Measurements from ENCODE around the gene BBS9.

BBS9 gene

DNA sequence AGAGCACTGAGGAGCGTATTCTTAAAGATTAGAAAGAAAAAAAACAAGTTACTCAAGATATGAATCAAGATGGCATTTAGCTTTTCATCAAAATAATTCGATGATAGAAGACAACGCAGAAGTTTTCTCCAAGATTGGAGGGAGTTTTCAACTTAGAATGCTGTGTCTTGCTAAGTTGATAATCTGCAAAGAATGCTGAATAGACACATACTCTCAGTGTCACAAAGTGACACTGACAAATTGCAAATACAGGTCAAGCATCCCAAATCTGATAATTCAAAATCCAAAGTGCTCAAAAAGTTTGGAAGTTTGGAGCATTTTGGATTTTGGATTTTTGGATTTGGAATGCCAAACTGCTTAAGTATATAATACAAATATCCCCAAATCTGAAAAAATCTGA, 243.8 kb downstream of the BBS9 start:
- no peak for DNase-seq (ENCODE audit: low read depth)

DNA sequence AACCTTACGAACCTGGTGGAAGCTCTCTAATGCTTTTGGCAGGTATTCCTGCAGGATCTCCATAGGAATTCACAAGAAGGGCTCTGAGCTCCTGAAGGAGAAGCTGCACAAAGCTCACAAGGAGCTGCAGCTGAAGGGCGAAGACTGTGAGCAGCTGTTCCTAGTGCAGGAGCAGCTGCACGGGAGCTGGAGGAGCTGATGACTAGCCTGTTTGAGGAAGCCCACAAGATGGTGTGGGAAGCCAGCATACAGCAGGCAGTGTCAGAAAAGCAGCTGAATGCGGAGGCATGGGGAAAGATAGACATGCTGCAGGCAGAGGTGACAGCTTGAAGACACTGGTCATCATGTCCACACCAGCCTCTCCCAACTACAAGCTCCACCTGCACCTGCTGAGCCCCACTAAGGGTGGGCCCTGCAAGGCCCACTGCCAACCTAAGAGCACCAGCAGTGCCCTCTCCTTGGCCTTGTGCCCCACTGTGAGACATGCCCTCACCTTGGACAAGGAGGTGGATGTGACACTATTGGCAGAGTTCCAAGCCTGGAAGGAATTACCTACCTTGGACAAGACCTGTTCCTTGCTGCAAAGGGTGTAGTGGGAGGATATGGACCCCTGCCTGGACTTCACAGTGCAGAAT, 250.6 kb downstream of the BBS9 start:
- no peak for DNase-seq (ENCODE audit: low read depth)

DNA sequence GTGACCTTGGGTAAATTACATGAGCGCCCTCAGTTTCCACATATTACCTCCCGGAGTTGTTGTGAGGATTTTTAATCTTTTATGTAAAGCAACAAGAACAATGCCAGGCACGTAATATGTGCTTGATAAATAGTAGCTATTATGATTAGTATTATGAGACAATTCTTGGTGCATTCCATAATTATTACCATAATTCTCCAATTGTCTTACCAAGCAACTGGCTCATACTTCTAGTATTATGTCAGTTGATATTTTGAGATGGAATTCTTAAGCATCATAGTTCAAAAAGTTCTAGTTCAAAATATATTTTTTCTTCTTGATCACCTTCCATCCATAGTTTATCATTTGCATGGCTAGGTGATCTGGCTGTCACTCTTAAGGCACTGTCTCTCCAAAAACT, 259.0 kb downstream of the BBS9 start:
- DNase-seq (ENCODE audit: low read depth) = no peak

DNA sequence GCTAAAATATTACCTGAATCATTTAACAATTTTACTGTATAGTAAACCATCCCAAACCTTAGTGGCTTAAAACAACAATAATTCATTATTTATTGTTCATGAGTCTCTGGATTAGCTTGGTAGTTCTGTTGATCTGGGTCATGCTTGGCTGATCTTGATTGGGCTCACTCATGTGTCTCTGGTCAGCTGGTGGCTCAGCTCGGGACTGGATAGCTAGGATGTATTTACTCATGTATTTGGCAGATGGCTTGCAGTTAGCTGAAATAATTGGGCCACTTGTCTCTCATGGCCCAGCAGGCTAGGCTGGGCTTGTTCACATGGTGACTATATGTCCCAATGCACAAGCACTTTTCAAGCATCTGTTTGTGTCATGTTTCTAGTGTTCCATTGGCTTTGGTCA, 262.8 kb downstream of the BBS9 start:
- DNase-seq (ENCODE audit: low read depth) = no peak

DNA sequence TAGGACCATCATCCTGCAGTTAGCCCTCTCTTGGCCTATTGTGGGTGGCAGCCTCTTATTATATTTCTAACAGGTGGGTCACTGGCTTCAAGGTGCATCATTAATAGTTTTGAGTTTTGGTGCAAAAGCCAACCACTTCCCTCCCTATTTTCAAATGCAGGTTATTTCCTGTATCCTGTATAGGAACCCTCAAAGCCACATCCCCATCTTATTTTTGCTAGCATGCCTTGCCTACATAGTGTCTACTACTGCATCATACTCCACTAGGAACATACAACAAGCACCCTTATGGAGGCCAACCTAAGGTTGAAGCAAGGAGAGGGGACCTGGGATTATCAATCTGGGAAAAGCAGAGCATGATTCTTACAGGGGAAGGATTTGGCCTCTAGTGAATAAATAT, 264.4 kb downstream of the BBS9 start:
- DNase-seq (ENCODE audit: low read depth) = no peak

DNA sequence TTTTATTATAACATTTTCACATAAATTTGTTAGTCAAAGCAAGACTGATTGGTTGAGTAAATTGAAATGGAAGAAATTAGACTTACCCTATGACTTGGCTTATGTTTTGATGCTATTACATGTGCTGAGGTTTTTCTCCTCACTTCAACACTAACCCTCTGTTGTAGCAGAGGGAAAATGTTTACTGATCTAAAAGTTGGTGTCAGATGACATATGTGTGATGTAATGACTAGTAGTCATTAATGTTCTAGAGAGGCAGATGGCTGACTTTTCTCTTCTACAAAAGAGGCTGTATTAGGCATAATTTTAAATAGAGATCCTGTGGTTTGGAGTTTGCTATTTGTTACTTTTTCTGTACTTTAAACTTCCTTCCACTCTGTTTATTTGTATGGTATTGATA, 266.0 kb downstream of the BBS9 start:
- DNase-seq (ENCODE audit: low read depth) = no peak

DNA sequence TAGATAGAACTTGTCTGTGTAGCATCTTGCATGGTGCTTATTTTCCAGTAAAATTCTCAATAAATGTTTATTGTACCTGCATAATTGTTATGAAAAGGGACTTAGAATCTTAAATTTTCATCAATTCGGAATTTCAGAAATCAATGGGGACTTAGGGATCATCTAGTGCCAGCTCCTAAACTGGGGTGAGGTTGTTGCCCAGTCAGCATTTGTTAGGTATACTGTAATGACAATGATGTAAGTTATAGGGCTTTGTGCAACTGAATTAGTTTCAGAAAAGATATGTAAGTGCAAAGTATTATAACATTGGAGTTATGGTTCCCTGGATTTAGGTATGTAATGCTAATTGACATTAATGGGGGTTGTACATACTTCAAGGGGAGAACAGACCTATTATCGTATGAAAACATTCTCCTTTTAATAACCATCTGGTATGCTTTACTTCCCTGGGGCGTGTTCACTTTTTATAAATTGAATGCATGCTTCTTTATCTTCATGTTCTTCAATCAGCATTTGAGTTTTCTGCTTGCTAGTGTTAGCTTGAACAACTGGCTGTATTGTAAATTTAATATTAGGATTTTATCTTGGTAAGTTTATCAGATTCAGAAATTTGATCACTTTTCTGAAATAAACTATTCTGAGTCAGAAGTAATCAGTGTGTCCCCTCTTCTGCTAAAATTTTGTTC, 270.3 kb downstream of the BBS9 start:
- DNase-seq (ENCODE audit: low read depth) = no peak

DNA sequence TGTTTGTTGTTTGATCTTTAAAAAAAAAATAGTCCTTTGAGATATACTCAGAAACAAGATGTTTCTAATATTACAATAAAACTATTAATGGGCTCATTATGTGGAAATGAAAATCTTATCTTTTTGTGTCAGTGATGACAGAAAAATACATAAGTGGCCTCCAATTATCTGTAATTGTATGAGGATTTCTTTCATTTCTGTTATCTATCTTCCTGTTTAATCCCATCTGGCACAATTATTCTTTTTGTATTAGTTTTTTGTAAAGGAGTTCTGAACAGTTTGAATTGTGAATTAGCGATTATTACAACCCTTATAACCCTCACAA, 270.8 kb downstream of the BBS9 start:
- no peak for DNase-seq (ENCODE audit: low read depth)

DNA sequence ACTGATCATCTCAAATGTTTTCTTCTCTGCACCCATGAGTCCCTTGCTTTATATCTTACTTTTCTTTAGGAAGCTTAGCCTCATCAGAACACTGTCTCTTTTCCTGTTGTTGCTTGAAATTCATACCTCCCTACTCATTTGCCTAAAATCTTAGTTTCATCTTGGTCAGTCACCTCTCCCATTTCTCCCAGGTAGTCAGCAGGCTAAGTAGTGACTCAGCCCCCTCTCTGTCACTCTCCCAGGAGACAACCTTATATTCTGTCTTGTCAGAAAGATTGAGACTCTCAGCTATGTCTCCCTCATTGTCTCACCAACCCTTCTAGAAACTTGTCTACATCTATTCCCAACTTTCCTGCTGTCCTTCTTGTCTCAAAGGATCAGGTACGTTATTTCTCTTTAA, 280.9 kb downstream of the BBS9 start:
- no peak for DNase-seq (ENCODE audit: low read depth)

DNA sequence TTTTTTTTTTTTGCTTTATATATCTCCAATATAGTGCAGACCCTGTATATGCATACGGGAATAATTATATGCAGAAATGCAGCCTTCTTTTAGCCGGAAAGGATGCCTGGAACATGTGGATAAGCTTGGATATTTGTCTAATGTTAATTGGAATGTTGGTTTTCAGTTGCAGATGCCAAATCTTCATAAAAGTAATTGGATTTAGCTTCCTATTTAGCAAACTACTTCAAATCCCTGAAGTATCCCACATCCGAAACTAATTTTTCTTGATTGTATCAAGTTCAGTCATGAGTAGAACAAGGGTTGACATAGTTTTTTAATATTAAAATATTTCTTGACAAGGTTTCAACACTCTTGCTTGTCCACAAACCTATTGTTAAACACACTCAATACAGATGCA, 281.7 kb downstream of the BBS9 start:
- no peak for DNase-seq (ENCODE audit: low read depth)

DNA sequence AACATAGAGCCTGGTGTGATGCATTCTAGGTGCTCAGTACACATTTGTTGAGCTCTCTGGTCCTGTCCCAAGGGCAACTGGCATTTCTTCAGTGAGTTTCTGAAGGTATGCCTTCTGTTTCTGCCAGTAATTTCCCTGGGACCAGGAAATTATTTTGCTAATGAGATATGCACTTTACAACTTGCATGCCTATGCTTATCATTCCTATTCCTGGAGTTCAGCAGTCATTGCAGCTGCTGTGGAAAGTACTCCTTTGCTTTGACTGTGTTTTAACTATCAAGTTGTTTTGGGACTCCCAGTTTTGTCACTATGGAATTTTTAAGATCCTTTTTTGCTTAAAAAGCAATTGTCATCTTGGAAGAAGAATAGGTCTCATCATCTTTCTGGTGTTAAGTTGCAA, 283.0 kb downstream of the BBS9 start:
- DNase-seq (ENCODE audit: low read depth) = no peak

DNA sequence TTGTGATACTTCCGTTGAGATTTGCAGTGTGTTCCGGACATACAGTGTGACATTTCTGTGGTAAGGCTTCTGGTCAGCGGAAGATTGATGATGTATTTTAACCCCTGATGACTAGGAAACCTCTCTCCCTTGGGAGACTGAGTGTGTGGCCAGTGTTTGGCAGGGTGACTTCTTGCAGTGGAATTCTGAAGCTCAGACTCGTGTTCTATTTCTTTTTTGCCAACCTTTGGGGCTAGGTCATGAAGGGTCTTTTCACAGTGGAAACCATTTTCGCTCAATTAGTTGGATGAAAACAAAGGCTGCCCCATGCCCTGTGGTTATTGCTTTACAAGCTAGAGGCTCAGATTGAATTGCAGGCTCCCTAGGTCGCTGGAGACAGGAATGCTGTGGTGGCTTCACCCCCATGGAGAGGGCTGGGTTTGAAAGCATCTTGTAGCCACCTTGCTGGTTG, 288.9 kb downstream of the BBS9 start:
- DNase-seq (ENCODE audit: low read depth) = no peak

DNA sequence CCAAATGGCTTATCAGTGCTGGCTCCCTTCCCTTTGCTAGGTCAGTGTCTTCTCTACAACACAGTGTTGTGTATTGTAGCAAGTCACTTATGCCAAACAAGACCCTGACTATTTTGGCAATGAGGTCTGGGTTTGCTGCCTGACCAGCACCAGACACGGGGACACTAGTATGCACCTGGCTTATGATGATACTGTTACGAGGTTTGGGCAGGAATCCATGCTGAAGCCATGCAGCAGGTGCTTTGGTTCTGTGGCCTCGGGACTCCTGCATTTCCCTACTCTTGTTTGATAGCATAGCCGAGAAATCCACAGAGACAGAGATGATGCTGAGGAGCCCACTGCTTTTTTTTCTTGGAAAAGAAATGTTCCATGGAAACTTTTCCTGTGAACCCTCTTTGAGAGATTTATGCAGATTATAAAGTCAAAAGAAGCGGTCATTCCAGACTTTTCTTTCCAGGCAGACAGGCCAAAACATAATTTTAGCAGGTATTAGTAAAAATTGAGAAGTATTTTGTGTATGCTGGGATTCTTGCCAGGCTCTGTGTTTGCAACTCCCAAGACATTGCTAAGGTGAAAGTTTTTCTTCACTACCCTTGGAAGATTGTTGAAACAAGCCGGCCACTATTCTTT, 291.1 kb downstream of the BBS9 start:
- no peak for DNase-seq (ENCODE audit: low read depth)

DNA sequence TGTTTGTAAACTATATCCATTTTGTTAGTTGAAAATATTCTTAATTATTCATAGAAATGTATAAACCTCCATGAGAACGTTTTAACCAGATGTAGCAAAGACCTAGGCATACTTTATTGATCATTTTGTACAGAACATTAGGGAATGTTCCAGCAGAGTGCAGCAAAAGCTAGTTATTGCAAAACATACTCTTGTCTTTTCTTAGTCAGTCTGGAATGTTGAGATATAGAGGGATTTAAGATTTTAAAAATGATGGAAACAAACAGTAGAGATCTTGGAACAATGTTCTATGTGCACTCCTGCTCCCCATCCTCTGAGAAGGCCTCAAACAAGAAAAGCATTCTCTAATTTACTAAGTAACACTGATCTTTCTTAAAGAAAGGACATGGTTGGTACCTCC, 292.1 kb downstream of the BBS9 start:
- DNase-seq (ENCODE audit: low read depth) = no peak

DNA sequence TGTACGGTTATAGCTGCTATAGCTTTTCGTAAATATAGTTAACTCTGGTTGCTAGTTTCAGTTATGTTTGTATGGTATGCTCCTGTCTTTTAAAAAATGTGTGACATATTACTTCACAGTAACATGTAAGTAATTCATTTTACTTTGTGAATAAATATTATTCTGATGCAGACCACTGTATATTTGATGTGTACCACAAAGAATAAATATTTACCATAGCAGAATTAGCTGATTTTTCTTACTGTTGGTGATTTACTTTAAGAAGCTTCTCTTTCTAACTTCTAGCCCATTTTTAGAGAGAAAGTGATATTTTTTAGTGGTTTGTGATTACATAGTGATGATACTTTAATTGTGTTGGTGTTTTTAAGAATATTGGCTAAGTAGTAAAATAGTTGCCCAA, 292.8 kb downstream of the BBS9 start:
- DNase-seq (ENCODE audit: low read depth) = no peak

DNA sequence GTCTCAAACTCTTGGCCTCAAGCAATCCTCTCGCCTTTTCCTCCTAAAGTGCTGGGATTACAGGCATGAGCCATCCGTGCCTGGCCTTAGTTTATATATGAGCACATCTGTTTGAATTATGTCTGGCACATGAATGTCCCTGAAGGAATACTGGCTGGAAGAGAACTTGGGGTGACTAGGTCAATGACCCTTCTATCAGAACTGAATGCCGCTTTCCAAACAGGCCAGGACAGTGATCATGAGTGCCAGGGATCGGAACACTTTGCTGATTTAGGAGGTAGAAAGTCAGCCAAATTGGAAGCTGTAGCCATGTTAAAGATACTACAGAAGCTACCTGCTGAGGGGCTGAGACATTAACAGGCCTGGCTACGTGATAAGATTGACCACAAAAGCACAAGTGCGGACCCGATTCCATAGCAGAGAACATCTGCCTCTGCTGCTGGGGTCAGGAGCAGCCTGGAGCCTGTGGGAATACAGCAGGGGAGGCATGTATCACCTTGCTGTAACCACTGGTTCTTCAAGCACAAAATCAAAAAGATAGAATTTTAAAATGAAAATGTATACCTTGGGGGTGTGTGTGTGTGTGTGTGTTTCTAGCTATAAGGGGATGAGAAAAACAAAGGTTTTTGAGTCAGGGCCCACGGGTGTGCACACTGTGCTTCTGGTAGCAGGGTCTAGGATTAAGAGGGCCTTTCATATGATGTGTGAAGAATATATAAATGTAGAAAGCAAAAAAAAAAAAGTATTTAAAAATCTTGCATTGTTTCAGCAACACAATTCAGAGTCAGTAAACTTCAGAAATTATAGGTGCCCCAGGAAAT, 293.7 kb downstream of the BBS9 start:
- no peak for DNase-seq (ENCODE audit: low read depth)

DNA sequence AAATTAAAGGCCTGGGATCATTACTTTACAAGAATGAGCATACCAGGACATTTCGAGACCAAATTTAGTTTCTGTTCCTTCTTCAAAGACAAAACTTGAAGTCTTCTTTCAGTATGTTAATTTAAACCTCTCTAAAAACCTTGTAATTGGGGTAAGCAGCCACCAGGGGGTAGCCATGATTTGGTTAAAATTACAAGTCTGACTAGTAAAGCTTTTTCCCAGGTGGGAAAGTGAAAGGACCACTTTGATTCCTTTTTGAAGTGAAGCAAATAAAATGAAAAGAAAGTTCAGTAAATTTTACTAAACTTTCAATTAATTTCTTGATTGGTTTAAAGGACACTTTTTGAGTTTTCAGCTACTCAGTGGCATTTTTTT, 294.3 kb downstream of the BBS9 start:
- DNase-seq (ENCODE audit: low read depth) = no peak

DNA sequence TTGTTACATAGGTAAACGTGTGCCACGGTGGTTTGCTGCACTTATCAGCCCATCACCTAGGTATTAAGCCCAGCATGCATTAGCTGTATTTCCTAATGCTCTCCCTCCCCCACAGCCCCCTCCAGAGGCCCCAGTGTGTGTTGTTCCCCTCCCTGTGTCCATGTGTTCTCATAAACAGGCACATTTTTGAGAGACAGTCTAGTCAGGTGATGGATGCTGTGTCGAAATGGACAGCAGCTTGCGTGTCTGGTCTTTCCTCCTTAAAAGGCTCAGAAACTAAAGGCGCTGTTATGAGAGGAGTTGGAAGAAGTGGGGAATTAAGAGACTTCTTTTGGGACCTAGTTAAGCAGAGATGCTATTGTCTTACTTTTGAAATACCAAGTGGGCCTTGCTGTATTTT, 296.0 kb downstream of the BBS9 start:
- no peak for DNase-seq (ENCODE audit: low read depth)

DNA sequence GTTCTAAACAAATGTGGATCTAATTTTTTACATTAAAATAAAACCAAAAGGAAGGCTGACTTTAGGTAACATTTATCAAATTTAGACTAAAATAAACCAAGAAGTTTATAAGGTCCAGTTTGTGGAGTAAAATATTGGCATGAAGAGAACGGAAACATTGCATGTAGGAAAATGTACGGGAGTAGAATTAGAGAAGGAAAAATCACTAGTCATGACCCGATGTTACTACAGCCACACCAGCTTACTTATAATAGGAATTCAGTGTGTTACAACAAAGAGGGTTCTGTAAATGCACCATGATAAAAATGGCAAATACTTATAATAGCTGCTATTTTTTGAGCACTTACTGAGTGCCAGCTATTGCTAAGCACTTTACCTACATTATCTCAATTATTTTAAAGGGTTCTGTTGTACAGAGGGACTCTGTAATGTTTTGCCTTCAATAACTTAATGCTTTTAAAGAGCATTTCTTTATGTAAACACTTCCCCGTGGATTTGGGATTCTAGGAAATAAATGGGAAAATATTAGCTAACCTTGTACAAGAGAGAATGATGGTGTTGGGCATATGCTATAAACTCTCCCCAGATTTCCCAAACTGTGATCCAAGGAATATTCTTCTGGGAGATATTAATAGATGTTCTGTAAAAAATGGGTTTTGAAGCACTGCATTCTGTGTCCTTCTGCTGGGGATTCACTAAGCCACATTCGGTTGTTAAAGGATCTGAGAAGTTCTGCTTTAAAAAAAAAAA, 296.7 kb downstream of the BBS9 start:
- no peak for DNase-seq (ENCODE audit: low read depth)

DNA sequence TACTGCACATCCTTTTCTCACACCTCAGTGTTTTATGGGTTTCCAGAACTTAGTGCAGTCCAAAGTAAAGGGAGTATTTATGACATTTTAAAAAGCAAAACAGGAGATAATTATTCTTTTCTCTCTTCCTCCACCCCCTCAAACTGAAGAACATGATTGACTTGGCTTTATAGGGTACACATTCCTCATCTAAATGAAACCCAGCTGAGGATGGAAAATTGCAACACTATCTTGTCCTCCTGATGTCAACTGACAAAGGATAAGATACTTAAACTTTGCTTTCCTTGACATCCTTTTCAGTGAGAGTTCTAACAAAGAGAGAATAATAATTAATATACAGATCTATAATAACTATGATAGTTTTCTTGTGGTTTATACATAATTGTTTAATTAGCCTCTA, 299.1 kb downstream of the BBS9 start:
- no peak for DNase-seq (ENCODE audit: low read depth)

DNA sequence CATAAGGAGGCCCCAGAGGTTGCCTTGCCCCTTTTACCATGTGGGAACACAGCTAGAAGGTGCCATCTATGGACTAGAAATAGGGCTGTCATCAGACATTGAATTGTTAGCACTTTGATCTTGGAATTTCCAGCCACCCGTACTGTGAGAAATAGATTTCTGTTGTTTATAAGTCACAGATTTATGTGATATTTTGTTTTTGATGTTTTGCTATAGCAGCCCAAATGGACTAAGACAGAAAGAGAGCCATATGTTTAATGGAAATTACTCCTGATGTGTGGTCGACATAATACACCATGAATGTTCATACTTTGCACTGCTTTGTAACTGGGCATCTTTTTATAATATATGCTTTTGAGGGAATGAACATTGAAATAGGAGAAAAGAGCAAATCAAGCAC, 302.2 kb downstream of the BBS9 start:
- DNase-seq (ENCODE audit: low read depth) = no peak

DNA sequence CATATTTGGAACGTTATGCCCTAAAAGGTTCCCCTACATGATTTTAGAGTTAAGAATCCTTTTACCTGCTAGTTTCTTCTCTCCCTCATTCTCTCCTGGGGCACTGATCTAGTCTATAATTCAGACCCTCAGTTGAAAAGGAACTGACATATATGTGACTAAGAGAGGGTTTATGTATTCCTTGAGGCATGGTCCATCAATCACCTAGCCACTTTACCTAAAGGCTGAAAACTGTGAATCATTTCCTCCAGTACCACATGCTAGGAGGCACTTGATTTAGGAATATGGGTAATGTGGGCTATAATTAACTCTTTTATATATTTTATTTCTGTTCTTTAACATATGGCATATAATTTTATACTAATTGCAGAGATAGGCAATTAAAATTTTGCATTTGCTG, 303.5 kb downstream of the BBS9 start:
- DNase-seq (ENCODE audit: low read depth) = no peak
